Testis (tissue), 3 donors: Measurements from ENCODE around the gene SF3B2. TPM values are rescaled to one million over a fixed set of nuclear protein-coding genes. Genes with fewer than 3 reads are reported as not detected.

Experiments used
- DNase-seq: peaks from one replicate; pipeline ENCODE4 v3.0.0-alpha.2; 2019
- H3K27ac ChIP-seq, 2 donors: fragments of 200-600 bp; sonication (generic); one replicate each; pipeline ENCODE4 v1.5.1; 2019
- H3K27me3 ChIP-seq: fragments of 200-600 bp; sonication (generic); one replicate; pipeline ENCODE4 v1.5.1; 2019
- H3K36me3 ChIP-seq: fragments of 200-600 bp; sonication (generic); one replicate; pipeline ENCODE4 v1.5.1; 2017; ENCODE audit warnings: low read depth; ENCODE audit errors: missing control alignments
- H3K4me1 ChIP-seq: fragments of 200-600 bp; sonication (generic); one replicate; pipeline ENCODE4 v1.5.1; 2019
- H3K4me3 ChIP-seq, 2 donors: fragments of 200-600 bp; sonication (generic); one replicate each; pipeline ENCODE4 v1.5.1; 2017 to 2019
- H3K9me3 ChIP-seq: fragments of 200-600 bp; sonication (generic); one replicate; pipeline ENCODE4 v1.5.1; 2017
- POLR2A ChIP-seq: fragments of 450-650 bp; IDR thresholded peaks from one replicate; pipeline ENCODE4 v1.6.1; 2017; ENCODE audit warnings: antibody characterized with exemption, mild to moderate bottlenecking, moderate library complexity
- WGBS, 2 donors: methylation state at CpG; one replicate each; pipeline ENCODE4 v1.1.5; 2018; 5-methylcytosine and 5-hydroxymethylcytosine counted together
- intact Hi-C: fragments of 100-400 bp; cut with DNase I; formaldehyde crosslinking; loops from one replicate; pipeline ENCODE4 v1.15.1; 2023; ENCODE audit warnings: low total_unique reads
- polyA plus RNA-seq: library from polyadenylated mRNA; stranded (reverse); fragments of 350-450 nt; fragmentation: Illumina TruSeq; extraction: RNeasy Lipid Tissue Mini Kit (QIAGEN cat#74804); gene quantifications from one replicate; pipeline ENCODE4 v1.2.3, GENCODE V29; 2014; ENCODE audit warnings: low read depth, low replicate concordance; ENCODE audit not compliant: insufficient read depth
- total RNA-seq, 2 donors: library from RNA; depleted of rRNA; stranded (reverse); fragments of >200 nt; gene quantifications; one replicate each; pipeline ENCODE4 v1.2.3, GENCODE V29; 2016
- TF ChIP-seq, protein P1 (sequence below), 3 experiments: fragments of 450-650 bp in 2 of 3; fragments of 200-600 bp in 1 of 3; sonication (generic) in 1 of 3; IDR thresholded peaks; one replicate each; pipeline ENCODE4 v1.5.1; 2016 to 2019; ENCODE audit warnings: antibody characterized with exemption in 3 of 3, mild to moderate bottlenecking in 2 of 3, moderate library complexity in 1 of 3

Gene SF3B2
- total and polyA plus RNA-seq, 3 donors from 2014 or later, result 307 to 341 (median 315) TPM

DNA sequence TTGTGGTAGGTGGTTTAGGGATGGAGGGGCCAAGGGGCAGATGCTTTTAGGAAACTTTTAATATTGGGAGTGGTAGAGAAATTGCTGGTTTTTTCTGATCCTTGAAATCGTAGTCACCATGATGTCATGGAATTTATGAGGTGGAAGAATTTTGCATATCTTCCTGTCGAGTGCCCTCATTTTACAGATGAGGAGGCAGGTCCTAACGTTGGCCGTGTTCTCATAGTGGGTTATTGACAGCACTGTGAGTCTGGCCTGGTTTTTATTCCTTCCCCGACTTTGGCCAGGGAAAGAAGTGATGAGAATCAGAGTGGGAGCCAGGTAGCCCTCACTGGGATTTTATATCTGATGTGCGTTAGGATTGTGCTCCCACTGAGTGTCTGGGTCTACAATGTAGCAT, 9.1 kb downstream of the SF3B2 start:
- intact Hi-C loops, result no loop called here
- H3K27ac ChIP-seq, result no peak overlapping the region
- 86 to 88% methylated on average over 6 of the region's 6 CpGs for WGBS, 2 donors
- H3K27me3 ChIP-seq, result no peaks in the 10 kb centered on the region
- DNase-seq, result no peak
- H3K4me3 ChIP-seq, result no peak overlapping the region
- no peak for TF ChIP-seq POLR2A
- TF ChIP-seq, protein P1, sequence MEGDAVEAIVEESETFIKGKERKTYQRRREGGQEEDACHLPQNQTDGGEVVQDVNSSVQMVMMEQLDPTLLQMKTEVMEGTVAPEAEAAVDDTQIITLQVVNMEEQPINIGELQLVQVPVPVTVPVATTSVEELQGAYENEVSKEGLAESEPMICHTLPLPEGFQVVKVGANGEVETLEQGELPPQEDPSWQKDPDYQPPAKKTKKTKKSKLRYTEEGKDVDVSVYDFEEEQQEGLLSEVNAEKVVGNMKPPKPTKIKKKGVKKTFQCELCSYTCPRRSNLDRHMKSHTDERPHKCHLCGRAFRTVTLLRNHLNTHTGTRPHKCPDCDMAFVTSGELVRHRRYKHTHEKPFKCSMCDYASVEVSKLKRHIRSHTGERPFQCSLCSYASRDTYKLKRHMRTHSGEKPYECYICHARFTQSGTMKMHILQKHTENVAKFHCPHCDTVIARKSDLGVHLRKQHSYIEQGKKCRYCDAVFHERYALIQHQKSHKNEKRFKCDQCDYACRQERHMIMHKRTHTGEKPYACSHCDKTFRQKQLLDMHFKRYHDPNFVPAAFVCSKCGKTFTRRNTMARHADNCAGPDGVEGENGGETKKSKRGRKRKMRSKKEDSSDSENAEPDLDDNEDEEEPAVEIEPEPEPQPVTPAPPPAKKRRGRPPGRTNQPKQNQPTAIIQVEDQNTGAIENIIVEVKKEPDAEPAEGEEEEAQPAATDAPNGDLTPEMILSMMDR (IDR thresholded peaks at IDR 0.05), result no peak
- no peaks in the 10 kb centered on the region for H3K9me3 ChIP-seq
- no peaks in the 10 kb centered on the region for H3K4me1 ChIP-seq
- no peaks in the 10 kb centered on the region for H3K36me3 ChIP-seq

- Histone ChIP-seq H3K4me1 (no peaks in the 10 kb centered on the region), H3K27me3 (no peaks in the 10 kb centered on the region), H3K27ac (no peak overlapping the region), H3K9me3 (no peaks in the 10 kb centered on the region), H3K4me3 (no peak overlapping the region), H3K36me3 (no peaks in the 10 kb centered on the region)
- intact Hi-C loops, result no loop called here
- TF ChIP-seq POLR2A, result no peak
- TF ChIP-seq, protein P1 (IDR thresholded peaks at IDR 0.05), result no peak
- 91 to 93% methylated on average over 2 of the region's 2 CpGs for WGBS, 2 donors
- no peak for DNase-seq
These were observed 10.2 kb downstream of the SF3B2 start for GRCh38 chr11:66062408-66062807.

DNA sequence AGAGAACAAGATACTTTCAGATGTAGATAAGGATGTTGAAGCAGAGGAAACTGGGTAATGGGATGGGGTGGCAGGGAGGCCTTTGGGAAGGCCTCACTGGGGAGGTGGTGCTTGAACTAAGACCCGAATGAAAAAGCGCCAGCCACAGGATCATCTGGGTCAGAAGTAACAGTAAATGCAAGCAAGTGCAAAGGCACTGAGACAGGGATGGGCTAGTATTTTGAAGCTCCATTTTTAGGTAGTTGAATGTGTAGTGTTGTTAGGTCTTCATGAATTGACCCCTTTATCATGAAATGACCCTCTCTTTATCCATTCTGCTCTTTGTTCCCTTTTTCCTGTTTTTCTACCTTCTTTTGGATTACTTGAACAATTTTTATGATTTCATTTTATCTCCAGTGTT, 11.7 kb downstream of the SF3B2 start:
- H3K4me1 ChIP-seq, result peaks cover 11% of the 10 kb centered on the region
- intact Hi-C loops, result no loop called here
- no peak overlapping the region for H3K27ac ChIP-seq
- no peaks in the 10 kb centered on the region for H3K9me3 ChIP-seq
- H3K27me3 ChIP-seq, result no peaks in the 10 kb centered on the region
- WGBS, 2 donors, result 95 to 96% methylated on average over 2 of the region's 2 CpGs
- no peak for DNase-seq
- no peaks in the 10 kb centered on the region for H3K36me3 ChIP-seq
- TF ChIP-seq, protein P1 (IDR thresholded peaks at IDR 0.05), result no peak
- no peak for TF ChIP-seq POLR2A
- no peak overlapping the region for H3K4me3 ChIP-seq

DNA sequence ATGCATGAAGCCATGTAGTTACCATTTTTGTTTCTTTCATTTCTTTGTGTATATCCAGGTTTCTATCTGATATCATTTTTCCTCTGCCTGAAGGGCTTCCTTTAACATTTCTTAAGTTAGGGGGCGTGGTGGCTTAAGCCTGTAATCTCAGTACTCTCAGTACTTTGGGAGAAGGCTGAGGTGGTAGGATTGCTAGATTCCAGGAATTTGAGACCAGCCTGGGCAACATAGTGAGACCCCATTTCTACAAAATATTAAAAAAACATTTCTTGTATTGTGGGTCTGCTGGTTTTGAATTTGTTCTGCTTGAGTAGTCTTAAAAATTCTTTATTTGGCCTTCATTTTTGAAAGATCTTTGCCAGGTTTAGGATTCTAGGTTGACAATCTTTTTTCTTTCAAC, 12.4 kb downstream of the SF3B2 start:
- TF ChIP-seq, protein P1 (IDR thresholded peaks at IDR 0.05), result no peak
- no peak for TF ChIP-seq POLR2A
- H3K9me3 ChIP-seq, result no peaks in the 10 kb centered on the region
- H3K36me3 ChIP-seq, result no peaks in the 10 kb centered on the region
- peaks cover 18% of the 10 kb centered on the region for H3K4me1 ChIP-seq
- DNase-seq, result no peak
- no peak overlapping the region for H3K27ac ChIP-seq
- WGBS, 2 donors, result 98 to 100% methylated on average over 1 of the region's 1 CpG
- intact Hi-C loops, result no loop called here
- H3K4me3 ChIP-seq, result no peak overlapping the region
- H3K27me3 ChIP-seq, result no peaks in the 10 kb centered on the region

GRCh38 chr11:66066751-66067150, 14.6 kb downstream of the SF3B2 start:
- Histone ChIP-seq H3K9me3 (no peaks in the 10 kb centered on the region), H3K27me3 (no peaks in the 10 kb centered on the region), H3K4me3 (no peak overlapping the region), H3K4me1 (peaks cover 26% of the 10 kb centered on the region), H3K27ac (no peak overlapping the region), H3K36me3 (no peaks in the 10 kb centered on the region)
- DNase-seq, result no peak
- intact Hi-C loops, result no loop called here
- WGBS, 2 donors, result 72 to 73% methylated on average over 3 of the region's 3 CpGs
- TF ChIP-seq, protein P1 (IDR thresholded peaks at IDR 0.05), result no peak
- TF ChIP-seq POLR2A, result no peak
